IMR-90 (cell line): Measurements from ENCODE around the gene NT5DC3. TPM values are rescaled to one million over a fixed set of nuclear protein-coding genes. Genes with fewer than 3 reads are reported as not detected.

Experiments used
- ATAC-seq: fragments of 200-7000 bp; cut with Tn5 transposase; 2 replicates; pipeline ENCODE4 v1.9.1; 2020; ENCODE audit warnings: low read depth, mild to moderate bottlenecking, moderate library complexity
- BruUV-seq: library from RNA; stranded (reverse); fragments of 400-500 nt; replicated peaks from 2 replicates; lab custom pipeline; 2021; lab: Mats Ljungman, UMichigan
- CTCF ChIA-PET: fragments of 300-600 bp; formaldehyde crosslinking; extraction: SDS; loops from one replicate; lab custom pipeline; 2021; ENCODE audit warnings: antibody characterized with exemption; lab: Yijun Ruan, JAX
- POLR2A ChIA-PET: fragments of 300-600 bp; sonication (Branson Sonifier 250); formaldehyde crosslinking; loops from one replicate; lab custom pipeline; 2022; ENCODE audit warnings: antibody characterized with exemption; ENCODE audit not compliant: unreplicated experiment; lab: Charles Lee
- DNase-seq: peaks from one replicate; pipeline ENCODE4 v3.0.0; 2013
- H2AFZ ChIP-seq: replicated peaks from 2 replicates; pipeline ENCODE3; 2013; ENCODE audit warnings: low read length, mild to moderate bottlenecking; ENCODE audit not compliant: poor library complexity
- H2AK5ac ChIP-seq: 2 replicates; pipeline ENCODE4 v1.6.1; 2013; ENCODE audit warnings: low read depth, low read length, inconsistent platforms
- H2AK9ac ChIP-seq: replicated peaks from 2 replicates; pipeline ENCODE3; 2013; ENCODE audit warnings: mild to moderate bottlenecking, low read depth, low read length, moderate library complexity; ENCODE audit not compliant: poor library complexity
- H2BK120ac ChIP-seq: 2 replicates; pipeline ENCODE4 v1.6.1; 2013; ENCODE audit warnings: low read depth, low read length, inconsistent platforms
- H2BK15ac ChIP-seq: 3 replicates; pipeline ENCODE4 v1.6.1; 2013; ENCODE audit warnings: low read depth, low read length, inconsistent platforms
- H2BK20ac ChIP-seq: 2 replicates; pipeline ENCODE4 v1.6.1; 2013; ENCODE audit warnings: low read depth, mild to moderate bottlenecking, inconsistent platforms, low read length, moderate library complexity
- H2BK5ac ChIP-seq: 2 replicates; pipeline ENCODE4 v1.6.1; 2013; ENCODE audit warnings: mild to moderate bottlenecking, low read depth, low read length, inconsistent platforms; ENCODE audit not compliant: poor library complexity, severe bottlenecking
- H3K14ac ChIP-seq: replicated peaks from 2 replicates; pipeline ENCODE4 v1.6.1; 2013; ENCODE audit warnings: low read depth, low read length, inconsistent platforms
- H3K18ac ChIP-seq: 2 replicates; pipeline ENCODE4 v1.6.1; 2013; ENCODE audit warnings: low read depth, low read length, control low read depth
- H3K23ac ChIP-seq: 2 replicates; pipeline ENCODE4 v1.6.1; 2013; ENCODE audit warnings: low read depth, low read length, inconsistent platforms
- H3K27ac ChIP-seq: 2 replicates; pipeline ENCODE4 v1.5.1; 2013; ENCODE audit warnings: mild to moderate bottlenecking, control low read depth, low read length; ENCODE audit not compliant: insufficient read depth
- H3K27me3 ChIP-seq: 2 replicates; pipeline ENCODE4 v1.6.1; 2013; ENCODE audit warnings: low read length; ENCODE audit not compliant: control insufficient read depth, insufficient read depth
- H3K36me3 ChIP-seq: 2 replicates; pipeline ENCODE4 v1.6.1; 2013; ENCODE audit warnings: low read length, mixed read lengths; ENCODE audit not compliant: control insufficient read depth, insufficient read depth
- H3K4ac ChIP-seq: 2 replicates; pipeline ENCODE4 v1.6.1; 2013; ENCODE audit warnings: low read depth, low read length, inconsistent platforms
- H3K4me1 ChIP-seq: 2 replicates; pipeline ENCODE4 v1.6.1; 2013; ENCODE audit warnings: low read length, mixed read lengths; ENCODE audit not compliant: control insufficient read depth, insufficient read depth
- H3K4me2 ChIP-seq: 2 replicates; pipeline ENCODE4 v1.6.1; 2013; ENCODE audit warnings: low read depth, mild to moderate bottlenecking, control low read depth, low read length, moderate library complexity
- H3K4me3 ChIP-seq: 2 replicates; pipeline ENCODE4 v1.5.1; 2013; ENCODE audit warnings: low read depth, mild to moderate bottlenecking, control low read depth, low read length, moderate library complexity; ENCODE audit not compliant: insufficient read depth
- H3K56ac ChIP-seq: 2 replicates; pipeline ENCODE4 v1.6.1; 2013; ENCODE audit warnings: low read length, inconsistent platforms; ENCODE audit not compliant: insufficient read depth; ENCODE audit errors: extremely low read depth
- H3K79me1 ChIP-seq, 2 experiments: 2 replicates each; pipeline ENCODE4 v1.6.1; 2013; ENCODE audit warnings: low read length in 2 of 2, inconsistent platforms in 1 of 2, low read depth in 1 of 2
- H3K9ac ChIP-seq: 2 replicates; pipeline ENCODE4 v1.6.1; 2013; ENCODE audit warnings: low read depth, low read length, control low read depth
- H3K9me1 ChIP-seq: 2 replicates; pipeline ENCODE4 v1.6.1; 2013; ENCODE audit warnings: low read length, inconsistent platforms; ENCODE audit not compliant: insufficient read depth
- H3K9me3 ChIP-seq: 2 replicates; pipeline ENCODE4 v1.6.1; 2013; ENCODE audit warnings: low read length; ENCODE audit not compliant: control insufficient read depth, insufficient read depth
- H4K20me1 ChIP-seq: 2 replicates; pipeline ENCODE4 v1.6.1; 2013; ENCODE audit warnings: low read length, inconsistent platforms; ENCODE audit not compliant: insufficient read depth
- H4K5ac ChIP-seq: 2 replicates; pipeline ENCODE4 v1.6.1; 2013; ENCODE audit warnings: mild to moderate bottlenecking, low read depth, low read length, control low read depth
- H4K8ac ChIP-seq, 2 experiments: 2 replicates each; pipeline ENCODE4 v1.6.1; 2013; ENCODE audit warnings: low read depth in 2 of 2, low read length in 2 of 2, control low read depth in 1 of 2, inconsistent platforms in 1 of 2
- H4K91ac ChIP-seq: 2 replicates; pipeline ENCODE4 v1.6.1; 2013; ENCODE audit warnings: low read depth, low read length, inconsistent platforms; ENCODE audit not compliant: insufficient read depth
- FOS ChIP-seq: fragments of 150-350 bp; IDR thresholded peaks from 2 replicates; pipeline ENCODE4 v1.6.1; 2016; ENCODE audit warnings: low read depth, low read length
- RCOR1 ChIP-seq: IDR thresholded peaks from 2 replicates; pipeline ENCODE4 v1.6.1; 2012; ENCODE audit warnings: mild to moderate bottlenecking, low read length, improper control_type of control experiment; ENCODE audit not compliant: insufficient replicate concordance
- WGBS, 2 experiments: methylation state at CpG; one replicate each; pipeline versions ENCODE4 v1.1.5 to v1.1.7; 2013; ENCODE audit warnings: missing lambda C conversion rate in 2 of 2; ENCODE audit not compliant: insufficient read length in 1 of 2; ENCODE audit errors: extremely low coverage in 2 of 2; 5-methylcytosine and 5-hydroxymethylcytosine counted together
- dilution Hi-C: fragments of 300-500 bp; cut with HindIII; formaldehyde crosslinking; loops from one replicate; pipeline ENCODE4 v1.14.3; 2018; ENCODE audit warnings: low sequenced_read_pairs; ENCODE audit not compliant: unreplicated experiment
- in situ Hi-C: fragments of 300-500 bp; cut with MboI; formaldehyde crosslinking; loops from 3 replicates; pipeline ENCODE4 v1.14.3; 2019; ENCODE audit warnings: low sequenced_read_pairs, inconsistent platforms, mixed read lengths
- intact Hi-C: fragments of 100-400 bp; cut with micrococcal nuclease; formaldehyde crosslinking; loops from 2 replicates; pipeline ENCODE4 v1.10.0; 2022
- polyA plus RNA-seq, 3 experiments: library from polyadenylated mRNA; depleted of rRNA; stranded (reverse); fragments of >200 nt; gene quantifications; 2 replicates each; pipeline ENCODE4 v1.2.3, GENCODE V29; 2012; ENCODE audit warnings: low replicate concordance in 1 of 3
- total RNA-seq: library from RNA; depleted of rRNA; stranded (reverse); fragments of >200 nt; gene quantifications from 2 replicates; pipeline ENCODE4 v1.2.3, GENCODE V29; 2012

NT5DC3 gene
- total and polyA plus RNA-seq, 2 of the 4 experiments (the other 2 are of a cell fraction): 7.3 to 17.6 TPM

DNA sequence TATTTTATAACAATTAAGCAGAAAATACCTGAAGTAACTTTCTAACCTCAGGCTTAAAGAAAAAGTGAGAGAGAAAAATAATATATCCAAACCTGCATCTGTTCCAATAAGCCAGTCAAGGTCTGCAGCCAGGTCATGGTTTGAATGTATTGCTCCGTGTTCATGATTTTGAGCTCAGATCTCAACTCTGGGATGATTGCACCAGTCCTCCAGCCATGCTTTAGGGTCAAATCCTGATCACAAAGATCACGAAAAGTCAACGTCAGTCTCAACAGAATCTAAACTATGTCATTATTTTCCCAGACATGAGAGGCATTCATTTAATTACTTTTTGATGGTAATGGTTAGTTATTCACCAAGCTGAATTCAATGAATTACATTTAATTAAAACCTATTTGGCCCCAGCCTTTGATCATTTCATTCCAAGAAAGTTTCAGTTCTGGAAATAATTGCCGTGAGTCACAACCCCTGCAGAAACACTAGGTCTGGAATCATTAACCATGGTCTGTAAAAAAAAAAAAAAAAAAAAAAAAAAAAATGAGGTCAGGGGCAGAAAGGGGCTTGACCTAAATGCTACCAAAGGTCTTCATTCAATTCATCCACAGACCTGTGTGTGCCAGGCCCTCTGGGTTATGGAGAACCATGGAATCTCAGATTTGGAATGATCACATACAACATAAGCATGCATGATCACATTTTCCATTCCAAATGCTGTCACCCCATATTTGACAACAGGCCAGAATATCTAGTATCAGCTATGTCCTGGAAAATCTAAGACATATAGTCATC lies 55.6 kb downstream of the NT5DC3 start (continued):
- TF ChIP-seq RCOR1: no peak

GRCh38 chr12:103783744-103784664 lies 57.0 kb downstream of the NT5DC3 start:
- 85% methylated on average over 2 of the region's 5 CpGs; no CpG with 5 or more reads in 1 of the 2 experiments for WGBS, 2 experiments
- POLR2A ChIA-PET: no interaction called here
- DNase-seq: no peak
- Histone ChIP-seq H4K5ac (no peak overlapping the region), H3K9ac (no peak overlapping the region), H2AFZ (no peak overlapping the region), H3K23ac (no peak overlapping the region), H3K4me2 (no peak overlapping the region), H2BK120ac (no peak overlapping the region), H3K9me1 (peaks cover 10% of the 10 kb centered on the region), H3K27ac (no peak overlapping the region), H3K36me3 (peaks cover 20% of the 10 kb centered on the region), H3K4me3 (no peak overlapping the region), H2AK9ac (no peak overlapping the region), H3K27me3 (no peaks in the 10 kb centered on the region), H4K8ac (no peak overlapping the region), H3K9me3 (no peaks in the 10 kb centered on the region), H3K79me1 (no peaks in the 10 kb centered on the region; a peak in 1 of 4 replicates), H4K91ac (no peak overlapping the region), H2BK20ac (no peak overlapping the region), H2BK5ac (no peak overlapping the region), H3K56ac (no peak overlapping the region), H3K14ac (no peak overlapping the region), H3K4ac (no peak overlapping the region), H2AK5ac (no peak overlapping the region), H4K20me1 (no peaks in the 10 kb centered on the region), H3K4me1 (peaks cover 6% of the 10 kb centered on the region), H2BK15ac (no peak overlapping the region), H3K18ac (no peak overlapping the region)
- in situ Hi-C loops (no loop called here), dilution Hi-C loops (no loop called here), intact Hi-C loops (no loop called here)
- no peak for TF ChIP-seq FOS
- no TSS peak for BruUV-seq
- no peak for ATAC-seq
- CTCF ChIA-PET: no interaction called here
